Measurements from ENCODE around the gene PTPRN2. TPM values are rescaled to one million over a fixed set of nuclear protein-coding genes. Genes with fewer than 3 reads are reported as not detected.

The PTPRN2 gene
- total and polyA plus RNA-seq, 2 of the 13 experiments (the other 11 are each of a cell fraction or from before 2014, with no cell fraction given) = 2.5 to 24.2 TPM

DNA sequence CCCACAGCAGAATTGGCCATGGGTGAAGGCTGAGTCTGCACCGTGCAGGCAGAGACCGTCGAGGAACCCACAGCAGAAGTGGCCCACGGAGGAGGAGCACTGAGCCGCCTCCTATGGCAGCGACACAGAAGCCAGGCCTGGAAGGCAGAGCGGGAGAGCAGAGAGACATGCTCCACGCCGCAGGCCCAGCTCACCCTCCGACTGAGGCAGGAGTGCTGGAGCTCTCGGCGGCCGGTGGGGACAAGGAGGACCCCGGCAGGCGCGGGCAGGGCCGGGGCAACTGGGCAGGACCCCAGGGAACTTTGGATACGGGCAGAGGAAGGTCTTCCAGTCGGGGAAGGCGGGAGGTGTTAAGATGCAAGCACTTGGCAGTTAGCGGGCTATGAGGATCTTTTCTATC lies 830.4 kb downstream of the PTPRN2 start:
- Histone ChIP-seq H3K4me2 (ENCODE audit: low read depth, low read length) (no peak overlapping the region), H2AFZ (ENCODE audit: low read length) (no peak overlapping the region), H3K79me2 (ENCODE audit: insufficient read depth, low read length) (no peaks in the 10 kb centered on the region), H3K4me3 (replicated peaks in 1 of 3; ENCODE audit: insufficient read depth in 1 of 3, low read depth in 2 of 3, low read length in 3 of 3) (no peak overlapping the region), H3K9me3 (ENCODE audit: low read length) (no peaks in the 10 kb centered on the region), H3K27ac (ENCODE audit: extremely low read length, insufficient read depth, low read length) (no peak overlapping the region), H3K36me3 (replicated peaks in 1 of 2; ENCODE audit: control insufficient read depth in 1 of 2, insufficient read depth in 2 of 2, low read length in 2 of 2) (no peaks in the 10 kb centered on the region), H3K4me1 (ENCODE audit: insufficient read depth, low read length) (no peaks in the 10 kb centered on the region), H3K27me3 (ENCODE audit: control insufficient read depth in 1 of 2, insufficient read depth in 2 of 2, low read length in 2 of 2) (no peaks in the 10 kb centered on the region; a peak in 3 of 5 replicates), H3K9ac (ENCODE audit: insufficient read depth, low read depth, low read length) (no peak overlapping the region), H4K20me1 (ENCODE audit: insufficient read depth, low read length) (peaks cover 14% of the 10 kb centered on the region; the same call in 1 of the 2 replicates)
- ATAC-seq (no peak), DNase-seq (ENCODE audit: low spot score) (no peak), FAIRE-seq (no peak)
- intact Hi-C loops (cut with micrococcal nuclease; ENCODE audit: unreplicated experiment) (no loop called here), in situ Hi-C loops (cut with HindIII; ENCODE audit: extremely low pct_ligation_motif_present, low pct_unique_long_range_greater_than_20kb) (no loop called here)
- BruUV-seq (replicated peaks) = no TSS peak
- ChIA-PET POLR2A (no interaction called here), CTCF (ENCODE audit: low intra/inter-chr PET ratio, low total read pairs) (no interaction called here)
- no peak for TF ChIP-seq ZBTB1 (CRISPR knock-in tag; IDR thresholded peaks at IDR 0.05; ENCODE audit: borderline replicate concordance)
- TF ChIP-seq GTF3A (CRISPR knock-in tag; conservative IDR thresholded peaks at IDR 0.05) = no peak
- no peak for TF ChIP-seq ZBTB3 (CRISPR knock-in tag; IDR thresholded peaks at IDR 0.05; ENCODE audit: borderline replicate concordance, low read depth)
- no peak for TF ChIP-seq YEATS4 (CRISPR knock-in tag; IDR thresholded peaks at IDR 0.05; ENCODE audit: borderline replicate concordance)
- TF ChIP-seq MEIS1 (CRISPR knock-in tag; IDR thresholded peaks at IDR 0.05; ENCODE audit: borderline replicate concordance) = no peak
- TF ChIP-seq ZNF678 (CRISPR knock-in tag; IDR thresholded peaks at IDR 0.05) = no peak
- TF ChIP-seq NFKBIZ (CRISPR knock-in tag; IDR thresholded peaks at IDR 0.05) = no peak
- no peak for TF ChIP-seq CCDC6 (CRISPR knock-in tag; IDR thresholded peaks at IDR 0.05)
- TF ChIP-seq ZNF484 (CRISPR knock-in tag; IDR thresholded peaks at IDR 0.05; ENCODE audit: borderline replicate concordance, low read depth) = no peak
- TF ChIP-seq, protein P1, sequence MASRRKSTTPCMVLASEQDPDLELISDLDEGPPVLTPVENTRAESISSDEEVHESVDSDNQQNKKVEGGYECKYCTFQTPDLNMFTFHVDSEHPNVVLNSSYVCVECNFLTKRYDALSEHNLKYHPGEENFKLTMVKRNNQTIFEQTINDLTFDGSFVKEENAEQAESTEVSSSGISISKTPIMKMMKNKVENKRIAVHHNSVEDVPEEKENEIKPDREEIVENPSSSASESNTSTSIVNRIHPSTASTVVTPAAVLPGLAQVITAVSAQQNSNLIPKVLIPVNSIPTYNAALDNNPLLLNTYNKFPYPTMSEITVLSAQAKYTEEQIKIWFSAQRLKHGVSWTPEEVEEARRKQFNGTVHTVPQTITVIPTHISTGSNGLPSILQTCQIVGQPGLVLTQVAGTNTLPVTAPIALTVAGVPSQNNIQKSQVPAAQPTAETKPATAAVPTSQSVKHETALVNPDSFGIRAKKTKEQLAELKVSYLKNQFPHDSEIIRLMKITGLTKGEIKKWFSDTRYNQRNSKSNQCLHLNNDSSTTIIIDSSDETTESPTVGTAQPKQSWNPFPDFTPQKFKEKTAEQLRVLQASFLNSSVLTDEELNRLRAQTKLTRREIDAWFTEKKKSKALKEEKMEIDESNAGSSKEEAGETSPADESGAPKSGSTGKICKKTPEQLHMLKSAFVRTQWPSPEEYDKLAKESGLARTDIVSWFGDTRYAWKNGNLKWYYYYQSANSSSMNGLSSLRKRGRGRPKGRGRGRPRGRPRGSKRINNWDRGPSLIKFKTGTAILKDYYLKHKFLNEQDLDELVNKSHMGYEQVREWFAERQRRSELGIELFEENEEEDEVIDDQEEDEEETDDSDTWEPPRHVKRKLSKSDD (CRISPR knock-in tag; IDR thresholded peaks at IDR 0.05; ENCODE audit: low read depth) = no peak
- no peak for TF ChIP-seq CC2D1A (CRISPR knock-in tag; IDR thresholded peaks at IDR 0.05)
- TF ChIP-seq ZSCAN21 (CRISPR knock-in tag; IDR thresholded peaks at IDR 0.05; ENCODE audit: borderline replicate concordance) = no peak
- TF ChIP-seq ZKSCAN5 (CRISPR knock-in tag; IDR thresholded peaks at IDR 0.05) = no peak
- WGBS (ENCODE audit: low lambda C conversion rate) = 66% methylated on average over 7 of the region's 21 CpGs
